ENCODE results near the gene SERPINB10.

Gene SERPINB10

DNA sequence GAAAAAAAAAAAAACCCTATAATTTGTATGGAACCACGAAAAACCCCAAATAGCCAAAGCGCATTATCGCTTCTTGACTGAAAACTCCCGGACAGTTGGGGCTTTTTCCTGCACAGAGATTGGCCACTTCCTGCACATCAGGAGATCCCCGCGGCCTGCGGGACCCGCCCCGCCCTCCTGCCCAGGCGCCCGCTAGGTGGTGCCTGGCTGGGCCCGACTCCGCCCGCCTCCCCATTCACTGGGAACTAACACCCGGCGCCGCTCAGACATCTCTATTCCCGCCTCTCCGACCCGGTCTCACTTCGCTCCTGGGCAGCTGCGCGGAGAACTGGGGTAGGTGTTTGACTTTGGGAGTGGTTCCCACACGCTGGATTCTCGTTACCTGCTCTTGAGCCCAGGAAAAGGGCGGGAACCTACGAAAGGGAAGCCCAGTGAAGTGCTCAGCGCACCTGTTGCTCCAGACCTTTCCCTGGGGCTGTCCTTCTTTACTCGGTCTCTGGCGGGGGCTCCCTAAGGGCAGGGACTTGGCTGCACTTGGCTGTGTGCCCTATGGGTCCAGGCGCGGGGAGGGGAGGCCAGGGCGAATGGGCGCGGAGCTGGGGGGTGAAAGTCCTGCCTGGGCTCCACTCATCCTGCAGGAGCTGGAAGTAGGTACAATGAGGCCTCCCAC is 41.4 kb downstream of the SERPINB10 start, which contains the start of gene HMSD:
Gene HMSD, plus strand, starts transcription at position 234 of the 670 bp plus-strand sequence. CDS start 4,155 bp downstream, outside the sequence.
- peak; percentile 53 for DNase-seq

DNA sequence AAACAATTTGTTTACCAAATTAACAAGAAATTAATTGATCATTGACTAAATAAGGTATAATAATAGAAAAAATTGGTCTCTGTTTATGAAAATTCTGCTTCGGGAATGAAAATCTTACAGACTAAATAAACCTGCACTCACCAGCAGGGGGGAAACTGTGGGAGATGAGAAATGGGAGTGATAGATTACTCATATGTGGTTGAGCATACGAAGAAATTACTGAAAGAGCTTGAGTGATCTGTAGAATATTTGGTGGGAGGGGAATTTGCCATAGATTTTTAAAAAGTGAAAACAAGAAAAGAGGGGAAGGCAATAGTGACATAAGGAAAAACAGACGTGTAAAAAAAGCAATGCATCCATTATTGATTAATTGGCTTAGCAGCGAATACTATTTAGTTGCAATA is 43.5 kb downstream of the SERPINB10 start:
- no peak for DNase-seq

DNA sequence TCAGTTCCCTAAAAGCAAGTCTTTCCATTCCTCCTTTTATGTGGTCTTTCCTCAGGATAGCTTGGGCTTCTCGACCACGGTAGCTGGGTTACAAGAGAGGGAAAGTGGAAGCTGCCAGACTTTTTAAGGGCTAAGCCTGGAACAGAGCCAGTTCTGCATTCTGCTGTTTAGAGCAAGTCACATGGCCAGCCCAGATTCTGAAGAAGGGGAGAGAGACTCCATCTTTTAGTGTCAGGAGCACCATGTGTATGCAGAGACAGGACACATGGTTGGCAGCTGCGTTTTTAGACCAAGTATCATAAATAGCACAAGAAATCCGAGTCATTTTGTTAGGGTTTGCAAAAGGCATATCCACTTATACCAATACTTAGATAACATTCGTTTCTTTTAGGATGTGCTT is 46.1 kb downstream of the SERPINB10 start:
- no peak for DNase-seq

DNA sequence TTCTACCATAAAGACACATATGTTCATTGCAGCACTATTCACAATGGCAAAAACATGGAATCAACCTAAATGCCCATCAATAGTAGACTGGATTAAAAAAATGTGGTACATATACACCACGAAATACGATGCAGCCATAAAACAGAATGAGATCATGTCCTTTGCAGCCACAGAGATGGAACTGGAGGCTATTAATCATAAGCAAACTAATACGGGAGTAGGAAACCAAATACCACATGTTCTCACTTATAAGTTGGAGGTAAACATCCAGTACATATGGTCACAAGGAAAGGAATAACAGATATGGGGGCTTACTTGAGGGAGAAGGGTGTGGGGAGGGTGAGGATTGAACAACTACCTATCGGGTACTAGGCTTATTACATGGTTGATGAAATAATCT is 49.0 kb downstream of the SERPINB10 start:
- no peak for DNase-seq

DNA sequence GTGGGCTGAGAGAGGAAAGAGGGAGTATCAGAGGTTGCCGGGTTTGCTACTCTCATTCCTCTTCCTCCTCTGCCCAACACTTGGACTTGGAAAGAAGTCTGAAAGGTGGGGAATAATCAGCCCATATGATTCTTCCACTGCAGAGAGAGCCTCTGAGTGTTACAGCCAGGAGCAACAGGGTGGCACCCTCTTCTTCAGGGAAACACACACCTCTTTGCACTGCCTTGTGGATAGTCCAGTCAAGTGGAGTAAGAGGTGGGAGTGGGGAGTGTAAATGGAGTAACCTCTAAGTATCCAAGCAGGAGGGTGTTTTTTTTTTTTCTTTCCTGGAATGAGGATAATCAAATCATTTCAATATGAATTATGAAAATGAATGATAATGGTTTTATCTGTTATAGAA is 53.1 kb downstream of the SERPINB10 start:
- DNase-seq, result no peak

DNA sequence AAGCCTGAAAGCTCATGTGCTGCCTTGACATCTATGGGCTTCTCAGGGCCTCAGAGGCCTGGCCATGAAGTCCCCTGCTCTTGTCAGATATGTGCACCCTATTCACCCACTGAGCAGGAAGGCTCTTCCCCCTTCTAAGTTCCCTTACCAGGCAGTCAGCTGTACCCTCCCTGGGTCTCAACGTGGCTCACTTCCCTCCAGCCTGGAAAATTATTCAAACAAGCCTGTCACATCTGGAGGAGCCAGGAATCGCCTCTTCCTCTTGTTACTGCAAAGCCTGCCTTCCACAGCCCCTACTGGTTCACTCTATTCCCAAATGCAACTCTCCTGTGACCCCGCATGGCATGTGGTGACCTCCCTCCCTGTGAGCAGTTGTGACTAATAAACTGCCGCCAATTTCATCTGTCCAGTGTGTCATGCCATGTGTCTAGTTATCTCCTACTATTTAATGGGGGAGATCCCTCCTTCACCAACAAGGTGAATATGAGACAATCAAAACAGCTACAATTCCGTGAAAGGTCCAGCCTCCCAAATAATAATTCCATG is 53.8 kb downstream of the SERPINB10 start:
- DNase-seq, result no peak

DNA sequence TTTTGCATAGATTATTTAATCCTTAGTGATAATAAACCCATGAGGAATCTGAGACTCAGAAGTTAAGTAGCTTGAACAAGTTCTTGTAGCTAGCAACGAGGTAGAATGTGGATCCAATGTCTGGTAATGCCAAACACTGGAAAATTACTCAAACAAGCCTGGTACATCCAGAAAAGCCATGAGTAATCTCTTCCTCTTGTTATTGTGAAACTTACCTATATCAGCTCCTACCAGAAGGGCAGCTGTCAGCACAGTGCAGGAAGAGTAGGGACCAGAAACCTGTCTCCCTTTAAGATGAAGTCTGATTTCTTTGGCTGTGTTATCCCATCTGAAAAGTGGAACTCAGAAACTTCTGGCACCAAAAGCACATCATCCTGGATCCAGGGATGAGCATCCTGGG is 54.4 kb downstream of the SERPINB10 start:
- no peak for DNase-seq

DNA sequence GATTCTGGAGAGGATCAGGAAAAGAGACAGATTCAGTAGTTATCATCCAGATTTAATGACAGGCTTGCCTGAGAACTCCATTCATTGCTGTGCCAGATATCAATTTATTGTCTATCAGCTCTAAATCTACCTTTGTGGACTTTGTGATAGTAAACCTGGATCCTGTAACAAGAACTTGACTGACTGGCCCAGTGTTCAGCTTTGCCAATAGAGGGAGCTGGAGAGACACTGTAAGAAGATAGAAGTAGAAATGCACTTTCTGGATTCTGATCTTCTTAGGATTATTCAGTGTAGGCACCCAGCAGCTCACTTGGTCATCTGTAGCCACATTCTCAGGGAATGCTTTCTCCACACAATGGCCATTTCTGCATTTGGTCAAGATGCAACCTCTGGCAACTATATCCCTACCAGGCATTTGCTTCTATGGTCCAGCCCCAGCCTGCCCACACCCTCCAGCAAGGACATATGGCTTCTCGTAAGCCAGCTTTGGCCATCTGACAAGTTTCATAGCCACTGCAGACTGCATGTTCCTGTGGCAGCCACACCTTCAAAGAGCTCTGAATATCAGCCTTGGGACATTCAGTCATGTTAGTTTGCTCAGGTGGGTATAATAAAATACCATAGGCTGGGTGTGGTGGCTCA is 56.0 kb downstream of the SERPINB10 start:
- peak; percentile 71 for DNase-seq

DNA sequence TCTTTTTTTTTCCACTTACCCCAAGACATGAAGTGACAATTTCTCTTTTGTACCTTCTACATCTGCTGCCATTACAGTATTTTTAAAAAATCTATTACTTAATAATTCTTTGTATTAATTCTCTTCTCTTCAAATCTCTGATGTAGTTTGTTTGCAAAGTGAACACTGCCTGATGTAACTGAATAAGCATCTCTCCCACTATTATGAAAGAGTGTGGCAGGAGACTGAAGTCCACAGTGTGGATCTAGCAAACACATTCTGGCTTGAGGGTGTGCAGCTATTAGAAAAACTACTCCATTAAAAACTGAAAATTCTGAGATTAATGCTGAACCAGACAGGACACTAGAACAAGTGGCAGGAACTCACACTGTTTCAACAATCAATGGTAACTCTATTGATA is 57.1 kb downstream of the SERPINB10 start:
- no peak for DNase-seq

DNA sequence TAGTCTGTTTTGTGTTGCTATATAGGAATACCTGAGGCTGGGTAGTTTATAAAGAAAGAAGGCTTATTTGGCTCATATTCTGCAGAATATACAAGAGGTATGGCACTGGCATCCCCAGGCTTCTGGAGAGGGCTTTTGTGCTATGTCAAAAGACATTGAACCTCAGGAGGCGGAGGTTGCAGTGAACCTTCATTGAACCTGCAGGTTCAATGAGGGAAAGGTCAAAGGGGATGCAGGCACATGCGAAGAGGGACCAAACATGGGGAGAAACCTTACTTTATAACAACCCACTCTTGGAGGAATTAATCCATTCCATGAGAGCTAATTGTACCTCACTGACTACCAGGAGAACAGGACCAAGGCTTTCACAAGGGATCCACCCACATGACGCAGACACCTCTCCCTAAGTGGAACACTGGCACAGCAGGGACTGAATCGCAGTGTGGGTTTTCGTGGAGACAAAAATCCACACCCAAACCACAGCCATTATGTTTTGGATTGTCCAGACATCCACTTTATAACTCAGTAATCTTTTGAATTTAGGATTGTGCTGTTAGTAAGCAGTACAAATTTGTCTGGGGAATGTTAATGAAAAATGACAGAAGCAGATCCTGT is 58.1 kb downstream of the SERPINB10 start:
- no peak for DNase-seq

DNA sequence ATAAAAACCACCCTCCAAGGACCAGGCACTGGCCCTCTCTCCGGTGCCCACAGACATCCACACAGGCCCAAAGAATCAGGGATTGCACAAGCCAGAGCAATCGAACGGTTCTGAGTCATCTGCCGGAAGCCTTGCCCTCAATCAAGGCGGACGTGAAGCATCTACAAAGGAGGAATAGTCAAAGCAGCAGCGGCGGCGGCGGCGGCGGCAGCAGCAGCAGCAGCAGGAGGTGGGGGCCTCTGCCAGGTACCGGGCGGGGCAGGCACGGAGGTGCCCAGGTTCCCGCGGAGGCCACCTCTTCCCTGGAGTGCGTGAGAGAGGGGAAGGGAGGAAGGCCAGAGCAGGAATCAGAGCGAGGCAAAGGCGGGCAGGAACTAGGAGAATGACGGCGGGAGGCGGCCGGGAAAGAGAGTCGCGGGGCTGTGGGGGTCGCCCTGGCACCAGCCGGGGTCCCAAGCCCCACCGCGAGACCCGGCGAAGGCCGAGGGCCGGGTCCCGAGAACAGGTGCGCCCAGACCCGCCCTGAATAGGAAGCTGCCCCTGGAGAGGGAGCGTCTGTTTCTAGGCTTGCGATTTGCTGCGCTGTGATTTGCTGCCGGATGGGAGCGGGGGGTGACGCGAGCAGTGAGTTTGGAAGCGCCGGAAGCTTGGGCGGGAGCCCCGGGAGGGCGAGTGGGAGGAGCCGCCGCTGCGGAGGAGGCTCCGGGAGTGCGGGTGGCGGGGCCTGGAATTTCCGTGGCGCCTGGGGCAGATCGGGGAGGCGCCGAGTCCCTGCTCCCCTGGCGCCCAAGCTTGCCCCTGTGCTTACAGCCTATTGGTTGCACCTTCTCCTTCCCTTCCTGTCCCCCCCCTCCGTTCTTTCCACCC is 62.4 kb downstream of the SERPINB10 start, which contains the start of gene SERPINB8:
Gene SERPINB8, plus strand, starts transcription at position 140 of the 867 bp plus-strand sequence. CDS start 8,228 bp downstream, outside the sequence.
- DNase-seq, result peak; percentile 82

DNA sequence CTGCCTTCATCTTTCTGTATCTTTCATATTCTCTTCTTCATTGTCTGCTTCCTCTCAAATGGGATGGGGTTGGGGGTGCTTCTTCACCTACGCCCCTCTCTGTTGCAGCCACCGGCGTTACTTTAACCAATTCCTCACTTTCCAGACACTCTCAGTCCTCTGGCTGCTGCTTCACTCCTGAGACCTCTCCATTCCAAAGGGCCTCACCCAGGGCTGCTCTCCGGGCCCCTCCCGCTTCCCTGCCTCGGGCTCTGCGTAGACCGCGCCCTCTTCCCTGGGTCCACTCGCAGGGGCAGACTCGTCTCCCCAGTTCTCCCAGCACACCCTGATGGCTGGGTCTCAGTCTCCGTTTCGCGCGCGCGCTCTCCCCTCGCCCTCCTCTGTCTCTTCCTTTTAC is 63.0 kb downstream of the SERPINB10 start:
- no peak for DNase-seq

DNA sequence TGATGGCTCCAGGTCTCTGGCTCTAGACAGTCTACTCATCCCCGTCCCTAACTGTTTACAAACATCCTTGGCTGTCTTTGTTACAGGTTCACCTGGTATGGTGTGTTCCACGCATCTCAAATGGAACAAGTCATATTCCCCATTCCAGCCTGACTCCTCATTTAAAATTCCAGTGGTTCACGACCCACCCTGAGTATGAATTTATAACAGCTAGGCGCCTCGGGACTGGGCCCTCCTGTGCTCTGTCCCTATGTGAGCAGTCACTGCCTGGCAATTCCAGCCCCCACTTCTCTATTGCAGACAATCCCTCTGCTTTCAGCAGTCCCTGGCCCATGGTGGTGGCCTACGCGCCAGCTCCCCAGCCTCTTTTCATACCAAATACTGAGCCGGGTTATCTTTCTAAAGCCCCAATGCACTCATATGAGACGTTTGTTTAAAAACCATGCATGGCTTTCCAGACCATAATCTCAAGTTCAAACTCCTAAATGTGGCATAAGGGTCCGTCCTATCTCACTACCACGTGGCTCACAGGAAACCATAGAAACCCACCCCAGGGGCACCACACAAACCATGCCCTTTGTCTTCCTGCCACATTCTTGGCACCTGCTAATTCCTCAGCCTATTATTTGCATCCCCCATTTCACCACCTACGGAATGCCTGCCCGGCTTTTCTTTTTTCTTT is 63.7 kb downstream of the SERPINB10 start:
- DNase-seq, result no peak

DNA sequence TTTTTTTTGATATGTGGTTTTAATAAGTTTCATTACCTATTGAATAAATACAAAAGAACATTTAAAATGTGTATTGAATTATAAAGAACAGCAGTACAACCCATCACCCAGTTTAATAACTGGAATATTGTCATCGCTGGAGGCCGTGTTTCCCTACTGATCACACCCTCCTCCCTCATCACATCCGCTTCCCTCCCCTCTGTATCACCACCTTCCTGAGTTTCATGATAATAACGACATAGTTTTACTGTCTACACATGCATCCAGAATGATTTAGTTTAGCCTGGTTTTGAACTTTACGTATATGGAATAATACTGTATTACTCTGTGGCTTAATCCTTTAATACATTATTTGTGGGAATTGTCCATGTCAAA is 64.2 kb downstream of the SERPINB10 start:
- no peak for DNase-seq

DNA sequence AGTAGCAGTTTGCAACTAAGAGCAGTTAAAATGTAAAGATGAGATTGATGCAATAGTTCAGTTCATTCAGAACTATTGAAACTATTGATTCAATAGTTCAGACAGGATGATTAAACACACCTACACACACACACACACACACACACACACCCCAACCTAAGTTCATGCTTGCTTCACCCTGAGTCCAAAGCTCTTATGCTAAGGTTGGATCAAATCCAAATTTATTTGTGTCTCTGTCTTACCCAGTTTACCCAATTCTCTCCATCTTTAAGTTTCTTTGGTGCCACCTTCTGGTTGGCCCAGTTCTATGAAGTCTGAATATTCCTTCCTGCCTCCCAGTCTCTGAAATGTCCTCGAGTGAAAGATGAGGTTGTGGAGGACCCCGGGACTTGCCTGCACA is 67.2 kb downstream of the SERPINB10 start:
- DNase-seq, result peak; percentile 42

DNA sequence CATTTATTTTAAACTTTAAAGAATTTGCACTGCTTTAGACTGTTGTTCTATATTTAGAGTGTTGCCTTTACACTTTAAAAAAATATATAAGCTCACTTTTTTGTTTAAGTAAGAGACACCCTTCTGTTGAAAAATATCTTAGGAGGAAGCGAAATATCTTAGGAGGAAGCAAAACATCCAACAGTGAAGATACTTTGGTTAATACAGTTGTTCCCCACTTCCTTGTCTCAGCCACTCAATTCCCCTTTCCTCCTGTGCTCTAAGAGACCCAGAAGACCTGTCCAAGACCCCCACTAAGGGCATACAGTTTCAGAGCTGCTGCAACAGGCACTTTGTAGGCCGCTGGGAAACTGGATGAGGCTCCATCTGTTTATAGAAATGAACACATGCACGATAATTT is 67.9 kb downstream of the SERPINB10 start:
- DNase-seq, result no peak

DNA sequence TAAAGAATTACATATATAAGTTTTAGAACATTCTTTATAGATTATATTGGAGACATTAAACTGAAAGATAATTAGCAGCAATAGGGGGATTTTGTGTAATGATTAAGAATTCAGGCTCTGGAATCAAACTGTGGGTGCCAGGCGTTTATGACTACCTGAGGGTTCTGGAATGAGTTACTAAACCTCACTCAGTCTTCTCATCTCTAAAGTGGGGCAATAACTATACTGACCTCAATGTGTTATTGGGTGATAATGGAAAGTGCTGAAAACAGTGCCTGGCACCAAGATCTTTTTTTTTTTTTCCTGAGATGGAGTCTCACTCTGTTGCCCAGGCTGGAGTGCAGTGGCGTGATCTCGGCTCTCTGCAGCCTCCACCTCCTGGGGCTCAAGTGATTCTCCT is 69.3 kb downstream of the SERPINB10 start:
- no peak for DNase-seq

DNA sequence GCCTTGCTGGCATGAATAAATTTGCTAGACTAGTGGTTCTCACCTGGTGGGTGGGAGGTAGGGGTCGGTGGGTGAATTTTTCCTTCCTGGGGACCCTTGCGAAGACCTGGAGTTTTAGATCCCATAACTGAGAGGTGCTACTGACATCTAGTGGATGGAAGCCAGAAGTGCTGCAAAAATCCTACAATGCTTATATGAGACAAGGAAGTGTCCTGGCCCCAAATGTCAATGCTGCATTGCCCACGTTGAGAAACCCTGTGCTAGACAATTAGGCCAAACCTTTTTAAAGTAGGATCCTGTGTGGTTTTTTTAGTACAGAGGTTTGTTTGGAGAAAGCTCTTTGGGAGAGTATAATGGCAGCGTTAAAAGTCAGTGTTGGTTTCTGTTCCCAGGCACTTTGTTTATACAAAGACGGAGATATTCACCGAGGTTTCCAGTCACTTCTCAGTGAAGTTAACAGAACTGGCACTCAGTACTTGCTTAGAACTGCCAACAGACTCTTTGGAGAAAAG is 71.7 kb downstream of the SERPINB10 start:
- peak; percentile 43 for DNase-seq

DNA sequence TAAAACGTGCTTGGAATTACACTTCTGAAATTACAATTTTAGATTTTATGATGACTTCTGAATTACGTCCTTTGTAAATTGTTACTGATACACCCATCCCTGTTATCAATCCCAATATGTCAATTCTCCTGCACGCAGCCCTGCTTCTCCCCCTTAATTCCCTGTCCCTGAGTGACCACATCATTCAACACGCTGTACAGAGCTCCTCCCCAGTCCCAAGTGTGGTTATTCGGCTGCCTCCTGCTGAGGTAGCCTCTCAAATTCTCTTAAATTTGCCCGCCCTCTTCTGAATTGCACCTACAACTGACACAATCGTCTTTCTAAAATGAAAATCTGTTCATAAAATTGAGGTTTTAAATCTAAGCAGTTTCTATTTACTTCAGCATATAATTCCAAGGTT is 72.3 kb downstream of the SERPINB10 start:
- no peak for DNase-seq

DNA sequence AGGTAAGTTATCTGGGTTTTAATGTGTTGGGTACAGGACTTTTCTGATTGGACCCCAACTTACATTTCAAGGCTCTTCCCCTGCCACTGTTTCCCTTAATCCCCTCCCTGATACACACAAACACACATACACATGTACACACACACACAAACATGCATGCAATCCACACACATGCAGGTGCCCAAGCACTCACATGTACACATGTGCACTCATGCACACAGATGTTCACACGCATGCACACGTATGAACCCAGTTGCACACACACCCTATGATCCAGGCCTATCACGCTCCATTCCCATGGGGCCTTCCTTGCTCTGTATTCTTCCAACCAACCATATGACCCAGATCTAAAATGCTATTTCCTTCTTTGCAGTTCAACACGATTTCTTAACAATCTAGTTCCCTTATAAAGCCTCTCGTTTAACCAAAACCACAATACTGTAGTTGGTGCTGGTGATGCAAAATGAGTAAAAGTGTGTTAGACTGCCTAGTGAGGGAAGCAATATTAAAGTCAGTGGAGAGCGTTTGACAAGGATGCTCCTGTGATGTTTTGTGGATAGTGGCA is 73.2 kb downstream of the SERPINB10 start:
- DNase-seq, result no peak

DNA sequence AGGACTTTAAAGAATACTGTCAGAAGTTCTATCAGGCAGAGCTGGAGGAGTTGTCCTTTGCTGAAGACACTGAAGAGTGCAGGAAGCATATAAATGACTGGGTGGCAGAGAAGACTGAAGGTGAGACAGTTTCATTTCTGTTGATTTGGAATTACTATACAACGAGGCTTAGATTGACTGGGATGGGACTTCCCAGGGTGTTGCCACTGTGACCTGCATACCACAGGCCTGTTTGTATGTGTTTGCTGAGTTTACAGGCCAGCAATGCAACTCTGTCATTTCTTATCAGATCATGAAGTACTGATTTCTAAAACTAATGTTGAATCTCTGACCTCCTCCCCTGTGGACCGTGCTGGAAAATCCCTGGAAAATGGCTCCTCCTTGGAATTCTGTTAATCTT is 74.0 kb downstream of the SERPINB10 start:
- no peak for DNase-seq

DNA sequence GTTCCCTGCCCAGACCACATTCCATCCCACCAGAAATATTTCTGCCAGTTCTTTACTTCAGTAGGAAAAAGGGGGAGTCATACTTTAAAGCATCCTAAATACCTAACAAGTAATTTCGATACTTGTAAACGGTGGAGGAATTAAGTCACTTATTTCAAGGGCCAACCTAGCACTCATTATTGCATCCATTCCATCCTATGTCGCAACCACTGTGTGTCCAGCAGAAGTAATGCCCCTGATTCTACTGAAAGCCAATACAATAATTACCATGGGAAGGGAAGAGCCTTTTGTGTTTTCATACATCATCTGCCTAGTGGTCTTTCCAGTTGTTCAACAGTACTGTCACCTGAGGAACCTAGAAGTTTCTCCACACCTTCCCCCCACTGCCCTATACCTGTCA is 74.6 kb downstream of the SERPINB10 start:
- DNase-seq, result no peak
